PC-9 (cell line): ENCODE measurements around the gene DNAJC12. TPM values are rescaled to one million over a fixed set of nuclear protein-coding genes. Genes with fewer than 3 reads are reported as not detected.

Experiments
- BruUV-seq: library from RNA; stranded (reverse); fragments of 400-500 nt; replicated peaks from 2 replicates; lab custom pipeline; 2021; lab: Mats Ljungman, UMichigan
- CTCF ChIA-PET: fragments of 300-600 bp; sonication (Branson Sonifier 250); formaldehyde crosslinking; loops from one replicate; lab custom pipeline; 2022; ENCODE audit warnings: antibody characterized with exemption; lab: Charles Lee
- POLR2A ChIA-PET: fragments of 300-600 bp; sonication (Branson Sonifier 250); formaldehyde crosslinking; loops from one replicate; lab custom pipeline; 2022; ENCODE audit warnings: antibody characterized with exemption; ENCODE audit not compliant: unreplicated experiment; lab: Charles Lee
- DNase-seq, 2 experiments: peaks; one replicate each; pipeline versions ENCODE4 v3.0.0 to v3.0.0-alpha.2; 2015 to 2022; ENCODE audit warnings: mixed read lengths in 1 of 2
- H2AFZ ChIP-seq: fragments of 200-600 bp; sonication (generic); 2 replicates; pipeline ENCODE4 v1.8.1; 2017; ENCODE audit warnings: antibody characterized with exemption
- H3F3A ChIP-seq: fragments of 200-600 bp; sonication (generic); 2 replicates; pipeline ENCODE4 v1.8.1; 2017; ENCODE audit warnings: antibody characterized with exemption, mild to moderate bottlenecking, low read depth; ENCODE audit not compliant: insufficient read depth
- H3K27ac ChIP-seq: fragments of 200-600 bp; sonication (generic); 2 replicates; pipeline ENCODE4 v1.6.1; 2016; ENCODE audit warnings: mixed run types
- H3K27me3 ChIP-seq: fragments of 200-600 bp; sonication (generic); 2 replicates; pipeline ENCODE4 v1.6.1; 2016; ENCODE audit warnings: low read depth, mixed run types; ENCODE audit not compliant: insufficient read depth
- H3K36me3 ChIP-seq: fragments of 200-600 bp; sonication (generic); 2 replicates; pipeline ENCODE4 v1.6.1; 2016; ENCODE audit warnings: low read depth, mixed run types
- H3K4me1 ChIP-seq: fragments of 200-600 bp; sonication (generic); replicated peaks from 2 replicates; pipeline ENCODE4 v1.6.1; 2016; ENCODE audit warnings: mixed run types; ENCODE audit not compliant: insufficient read depth
- H3K4me2 ChIP-seq: fragments of 200-600 bp; sonication (generic); 2 replicates; pipeline ENCODE4 v1.6.1; 2017; ENCODE audit warnings: mixed run types
- H3K4me3 ChIP-seq: fragments of 200-600 bp; sonication (generic); 2 replicates; pipeline ENCODE4 v1.6.1; 2016; ENCODE audit warnings: mixed run types
- H3K79me2 ChIP-seq: fragments of 200-600 bp; sonication (generic); 2 replicates; pipeline ENCODE4 v1.6.1; 2017; ENCODE audit warnings: low read depth, mixed run types
- H3K9me2 ChIP-seq: fragments of 200-600 bp; sonication (generic); 2 replicates; pipeline ENCODE4 v1.8.1; 2017; ENCODE audit warnings: mild to moderate bottlenecking; ENCODE audit not compliant: insufficient read depth
- H3K9me3 ChIP-seq: fragments of 200-600 bp; sonication (generic); 2 replicates; pipeline ENCODE4 v1.8.1; 2016; ENCODE audit warnings: low read depth; ENCODE audit not compliant: insufficient read depth
- H4K20me1 ChIP-seq: fragments of 200-600 bp; sonication (generic); 2 replicates; pipeline ENCODE4 v1.8.1; 2017; ENCODE audit not compliant: insufficient read depth
- EZH2 ChIP-seq: fragments of 200-600 bp; sonication (generic); IDR thresholded peaks from 2 replicates; pipeline ENCODE4 v1.8.0; 2017; ENCODE audit warnings: antibody characterized with exemption, low read depth
- intact Hi-C: fragments of 100-400 bp; cut with micrococcal nuclease; formaldehyde crosslinking; loops from one replicate; pipeline ENCODE4 v1.10.0; 2022; ENCODE audit not compliant: unreplicated experiment
- total RNA-seq: library from RNA; stranded (reverse); gene quantifications from 2 replicates; pipeline ENCODE4 v1.2.3, GENCODE V29; 2021
- TF ChIP-seq, protein P1 (sequence below): fragments of 200-600 bp; sonication (generic); conservative IDR thresholded peaks from 2 replicates; pipeline ENCODE4 v1.6.1; 2017; ENCODE audit warnings: mixed run types, antibody characterized with exemption, mild to moderate bottlenecking, moderate library complexity

DNAJC12 gene
- total RNA-seq, 1 experiment from 2014 or later: 0.33 TPM

DNA sequence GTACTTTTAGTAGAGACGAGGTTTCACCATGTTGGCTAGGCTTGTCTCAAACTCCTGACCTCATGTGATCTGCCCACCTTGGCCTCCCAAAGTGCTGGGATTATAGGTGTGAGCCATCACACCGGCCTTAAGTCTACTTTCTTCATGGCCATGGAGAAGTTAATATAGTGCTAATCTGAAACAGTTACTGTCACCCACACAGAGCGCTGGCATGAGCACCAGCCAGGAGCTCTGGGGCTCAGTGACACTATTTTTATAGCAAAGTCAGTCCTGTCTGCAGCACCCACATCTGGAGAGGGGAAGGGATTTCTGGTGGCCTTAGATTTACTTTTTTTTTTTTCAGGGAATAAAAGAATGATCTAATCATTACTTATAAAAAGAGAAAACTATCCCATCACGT is 21.3 kb downstream of the DNAJC12 start:
- no peak for DNase-seq
- no peaks in the 10 kb centered on the region for H3F3A ChIP-seq
- H2AFZ ChIP-seq: no peak overlapping the region
- ChIA-PET POLR2A (no interaction called here), CTCF (no interaction called here)
- no peaks in the 10 kb centered on the region for H3K9me2 ChIP-seq
- peaks cover 10% of the 10 kb centered on the region; the same call in 1 of the 2 replicates for H3K4me1 ChIP-seq
- H3K9me3 ChIP-seq: no peaks in the 10 kb centered on the region
- TF ChIP-seq EZH2: no peak
- TF ChIP-seq, protein P1, sequence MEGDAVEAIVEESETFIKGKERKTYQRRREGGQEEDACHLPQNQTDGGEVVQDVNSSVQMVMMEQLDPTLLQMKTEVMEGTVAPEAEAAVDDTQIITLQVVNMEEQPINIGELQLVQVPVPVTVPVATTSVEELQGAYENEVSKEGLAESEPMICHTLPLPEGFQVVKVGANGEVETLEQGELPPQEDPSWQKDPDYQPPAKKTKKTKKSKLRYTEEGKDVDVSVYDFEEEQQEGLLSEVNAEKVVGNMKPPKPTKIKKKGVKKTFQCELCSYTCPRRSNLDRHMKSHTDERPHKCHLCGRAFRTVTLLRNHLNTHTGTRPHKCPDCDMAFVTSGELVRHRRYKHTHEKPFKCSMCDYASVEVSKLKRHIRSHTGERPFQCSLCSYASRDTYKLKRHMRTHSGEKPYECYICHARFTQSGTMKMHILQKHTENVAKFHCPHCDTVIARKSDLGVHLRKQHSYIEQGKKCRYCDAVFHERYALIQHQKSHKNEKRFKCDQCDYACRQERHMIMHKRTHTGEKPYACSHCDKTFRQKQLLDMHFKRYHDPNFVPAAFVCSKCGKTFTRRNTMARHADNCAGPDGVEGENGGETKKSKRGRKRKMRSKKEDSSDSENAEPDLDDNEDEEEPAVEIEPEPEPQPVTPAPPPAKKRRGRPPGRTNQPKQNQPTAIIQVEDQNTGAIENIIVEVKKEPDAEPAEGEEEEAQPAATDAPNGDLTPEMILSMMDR: no peak
- H3K4me2 ChIP-seq: no peak overlapping the region
- no peaks in the 10 kb centered on the region for H4K20me1 ChIP-seq
- BruUV-seq: no TSS peak
- no peak overlapping the region for H3K4me3 ChIP-seq
- no peak overlapping the region for H3K27ac ChIP-seq
- no peaks in the 10 kb centered on the region for H3K27me3 ChIP-seq
- intact Hi-C loops: no loop called here
- no peaks in the 10 kb centered on the region for H3K36me3 ChIP-seq
- H3K79me2 ChIP-seq: no peaks in the 10 kb centered on the region

DNA sequence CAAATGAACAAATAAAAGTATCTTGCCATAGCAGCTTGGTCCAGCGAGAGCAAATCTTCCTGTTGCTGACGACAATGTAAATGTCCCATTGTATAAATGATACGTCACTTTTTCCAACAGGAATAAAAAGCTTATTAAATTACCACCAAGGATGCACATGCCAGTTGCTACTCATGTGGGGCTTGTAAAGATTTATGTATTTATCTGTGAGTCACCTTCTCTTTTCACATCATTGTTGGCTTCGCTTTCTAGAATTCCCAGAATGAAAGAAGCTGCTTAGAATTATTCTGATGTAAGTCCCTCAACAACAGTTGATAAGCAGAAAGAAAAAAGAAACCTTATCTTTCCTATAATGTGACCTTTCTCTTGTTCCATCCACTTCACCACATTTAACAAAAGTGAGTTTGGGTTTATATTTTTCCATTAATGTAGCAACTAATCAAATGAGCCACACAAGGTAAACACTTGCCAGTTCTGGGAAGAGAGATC is 22.4 kb downstream of the DNAJC12 start:
- ChIA-PET POLR2A (no interaction called here), CTCF (interaction anchor here (0.6 kb wide), 1 partner anchor 362 kb away, joined by 4 read pairs; no protein-coding TSS in a partner anchor)
- Histone ChIP-seq H3F3A (no peaks in the 10 kb centered on the region), H4K20me1 (no peaks in the 10 kb centered on the region), H3K36me3 (no peaks in the 10 kb centered on the region), H3K4me3 (no peak overlapping the region), H3K27ac (no peak overlapping the region), H3K4me1 (peaks cover 10% of the 10 kb centered on the region; the same call in 1 of the 2 replicates), H3K9me2 (no peaks in the 10 kb centered on the region), H3K9me3 (no peaks in the 10 kb centered on the region), H3K27me3 (no peaks in the 10 kb centered on the region), H2AFZ (no peak overlapping the region), H3K79me2 (no peaks in the 10 kb centered on the region), H3K4me2 (no peak overlapping the region)
- DNase-seq: no peak
- BruUV-seq: no TSS peak
- TF ChIP-seq, protein P1: no peak
- TF ChIP-seq EZH2: no peak
- intact Hi-C loops: no loop called here

DNA sequence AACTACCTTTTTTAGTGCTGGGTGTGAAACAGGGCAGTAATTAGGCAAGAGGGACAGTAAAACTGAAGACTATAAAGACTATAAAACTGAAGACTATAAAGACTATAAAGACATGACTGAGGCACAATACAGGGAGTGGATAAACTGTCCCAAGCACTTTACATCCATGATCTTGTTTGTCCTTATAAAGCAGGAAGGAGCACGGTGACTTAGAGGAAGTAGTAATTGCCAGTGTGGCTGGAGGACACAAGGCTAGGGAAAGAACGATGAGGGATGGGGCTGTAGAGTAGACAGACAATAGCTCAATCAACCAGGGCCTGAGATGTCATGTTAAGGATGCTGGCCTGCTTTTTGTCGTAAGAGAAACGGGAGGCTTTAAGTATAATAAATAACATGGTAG is 26.0 kb downstream of the DNAJC12 start:
- CTCF ChIA-PET: interaction anchor here (0.5 kb wide), 1 partner anchor 537 kb away, joined by 9 read pairs; no protein-coding TSS in a partner anchor
- Histone ChIP-seq H3K79me2 (no peaks in the 10 kb centered on the region), H2AFZ (no peak overlapping the region), H3K27me3 (no peaks in the 10 kb centered on the region), H3K4me1 (no peaks in the 10 kb centered on the region), H3F3A (no peaks in the 10 kb centered on the region), H3K4me2 (no peak overlapping the region), H3K27ac (no peak overlapping the region), H3K36me3 (no peaks in the 10 kb centered on the region), H3K9me3 (no peaks in the 10 kb centered on the region), H3K4me3 (no peak overlapping the region), H3K9me2 (no peaks in the 10 kb centered on the region), H4K20me1 (no peaks in the 10 kb centered on the region)
- TF ChIP-seq, protein P1: no peak
- no peak for TF ChIP-seq EZH2
- POLR2A ChIA-PET: no interaction called here
- no peak for DNase-seq
- BruUV-seq: no TSS peak
- intact Hi-C loops: no loop called here
